ENCODE measurements around the gene TFDP2. TPM values are rescaled to one million over a fixed set of nuclear protein-coding genes. Genes with fewer than 3 reads are reported as not detected.

TFDP2 gene
- total RNA-seq, 1 experiment from 2014 or later, result 55.4 TPM

- intact Hi-C loops (cut with micrococcal nuclease), result no loop called here
- H3K4me1 ChIP-seq (ENCODE audit: control insufficient read depth in 1 of 2, insufficient read depth in 2 of 2, low read length in 2 of 2), result no peaks in the 10 kb centered on the region
- ATAC-seq (no peak), DNase-seq (ENCODE audit: low read depth, low spot score) (no peak)
- ChIA-PET RAD21 (ENCODE audit: low non-redundant PET in 1 of 2, low total read pairs in 2 of 2, uncharacterized antibody in 2 of 2, unreplicated experiment in 2 of 2) (no interaction called here), CTCF (no interaction called here), POLR2A (no interaction called here)
- H3K27ac ChIP-seq (ENCODE audit: low read depth, low read length), result no peak overlapping the region
- BruUV-seq (replicated peaks), result no TSS peak
- H2AFZ ChIP-seq (ENCODE audit: low read depth, low read length, poor library complexity, severe bottlenecking), result no peak overlapping the region
- H3K9me3 ChIP-seq (ENCODE audit: control insufficient read depth in 1 of 2, insufficient read depth in 1 of 2, low read depth in 1 of 2, low read length in 2 of 2), result no peaks in the 10 kb centered on the region
- no peak overlapping the region for H3K4me3 ChIP-seq (replicated peaks in 1 of 2; ENCODE audit: low read depth in 1 of 2, low read length in 2 of 2)
- H3K4me2 ChIP-seq (ENCODE audit: low read length), result no peak overlapping the region
- H3K79me2 ChIP-seq (ENCODE audit: insufficient read depth, low read length), result no peaks in the 10 kb centered on the region
- H4K20me1 ChIP-seq (ENCODE audit: insufficient read depth), result no peaks in the 10 kb centered on the region
- no peaks in the 10 kb centered on the region for H3K36me3 ChIP-seq (ENCODE audit: control insufficient read depth in 1 of 2, insufficient read depth in 2 of 2, low read length in 2 of 2)
- 0 out of 2 replicates have a peak, but pooled peaks cover 2% of the 10 kb centered on the region for H3K9me2 ChIP-seq (ENCODE audit: insufficient read depth)
- no peak for TF ChIP-seq TCF7L2 (IDR thresholded peaks at IDR 0.05; ENCODE audit: borderline replicate concordance, extremely low read depth, insufficient read depth, insufficient read length)
- no peak for TF ChIP-seq POLR2A (IDR thresholded peaks at IDR 0.05; ENCODE audit: borderline replicate concordance, extremely low read depth, insufficient read depth, insufficient read length)
- TF ChIP-seq RAD21 (IDR thresholded peaks at IDR 0.05; ENCODE audit: low read depth), result no peak
- TF ChIP-seq CEBPB (IDR thresholded peaks at IDR 0.05; ENCODE audit: low read depth), result no peak
- TF ChIP-seq, protein P1, sequence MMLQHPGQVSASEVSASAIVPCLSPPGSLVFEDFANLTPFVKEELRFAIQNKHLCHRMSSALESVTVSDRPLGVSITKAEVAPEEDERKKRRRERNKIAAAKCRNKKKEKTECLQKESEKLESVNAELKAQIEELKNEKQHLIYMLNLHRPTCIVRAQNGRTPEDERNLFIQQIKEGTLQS (IDR thresholded peaks at IDR 0.05), result no peak
- TF ChIP-seq ELF1 (IDR thresholded peaks at IDR 0.05; ENCODE audit: borderline replicate concordance, low read depth), result no peak
- no peak for TF ChIP-seq ZFX (IDR thresholded peaks at IDR 0.05)
- TF ChIP-seq REST (IDR thresholded peaks at IDR 0.05; ENCODE audit: low read depth), result no peak
- no peak for TF ChIP-seq EZH2 (IDR thresholded peaks at IDR 0.05)
- TF ChIP-seq CBX3 (IDR thresholded peaks at IDR 0.05; ENCODE audit: low read depth), result no peak
- no peak for TF ChIP-seq POLR2AphosphoS5 (IDR thresholded peaks at IDR 0.05; ENCODE audit: low read depth, low read length)
- no peak for TF ChIP-seq ZNF274 (IDR thresholded peaks at IDR 0.05; ENCODE audit: low read depth, low read length)
- TF ChIP-seq, protein P2, sequence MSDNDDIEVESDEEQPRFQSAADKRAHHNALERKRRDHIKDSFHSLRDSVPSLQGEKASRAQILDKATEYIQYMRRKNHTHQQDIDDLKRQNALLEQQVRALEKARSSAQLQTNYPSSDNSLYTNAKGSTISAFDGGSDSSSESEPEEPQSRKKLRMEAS (IDR thresholded peaks at IDR 0.05), result no peak
- TF ChIP-seq FOSL1 (IDR thresholded peaks at IDR 0.05; ENCODE audit: low read depth), result no peak
- TF ChIP-seq EZH2phosphoT487 (IDR thresholded peaks at IDR 0.05; ENCODE audit: borderline replicate concordance), result no peak
- TF ChIP-seq, protein P3, sequence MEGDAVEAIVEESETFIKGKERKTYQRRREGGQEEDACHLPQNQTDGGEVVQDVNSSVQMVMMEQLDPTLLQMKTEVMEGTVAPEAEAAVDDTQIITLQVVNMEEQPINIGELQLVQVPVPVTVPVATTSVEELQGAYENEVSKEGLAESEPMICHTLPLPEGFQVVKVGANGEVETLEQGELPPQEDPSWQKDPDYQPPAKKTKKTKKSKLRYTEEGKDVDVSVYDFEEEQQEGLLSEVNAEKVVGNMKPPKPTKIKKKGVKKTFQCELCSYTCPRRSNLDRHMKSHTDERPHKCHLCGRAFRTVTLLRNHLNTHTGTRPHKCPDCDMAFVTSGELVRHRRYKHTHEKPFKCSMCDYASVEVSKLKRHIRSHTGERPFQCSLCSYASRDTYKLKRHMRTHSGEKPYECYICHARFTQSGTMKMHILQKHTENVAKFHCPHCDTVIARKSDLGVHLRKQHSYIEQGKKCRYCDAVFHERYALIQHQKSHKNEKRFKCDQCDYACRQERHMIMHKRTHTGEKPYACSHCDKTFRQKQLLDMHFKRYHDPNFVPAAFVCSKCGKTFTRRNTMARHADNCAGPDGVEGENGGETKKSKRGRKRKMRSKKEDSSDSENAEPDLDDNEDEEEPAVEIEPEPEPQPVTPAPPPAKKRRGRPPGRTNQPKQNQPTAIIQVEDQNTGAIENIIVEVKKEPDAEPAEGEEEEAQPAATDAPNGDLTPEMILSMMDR (IDR thresholded peaks at IDR 0.05 in 2 of 3, conservative IDR thresholded peaks at IDR 0.05 in 1 of 3; ENCODE audit: borderline replicate concordance in 1 of 3, insufficient read depth in 1 of 3, low read depth in 2 of 3, low read length in 2 of 3), result no peak
- TF ChIP-seq EGR1 (IDR thresholded peaks at IDR 0.05; ENCODE audit: low read depth), result no peak
- TF ChIP-seq SP1 (IDR thresholded peaks at IDR 0.05; ENCODE audit: low read depth), result no peak
- TF ChIP-seq SRF (IDR thresholded peaks at IDR 0.05; ENCODE audit: low read depth), result no peak
- H3K27me3 ChIP-seq (ENCODE audit: insufficient read depth, low read length), result no peaks in the 10 kb centered on the region
- no peak overlapping the region for H3K9ac ChIP-seq (ENCODE audit: low read length)
These were observed 102.3 kb downstream of the TFDP2 start for GRCh38 chr3:142047021-142047369.

Data from HCT116 (cell line).